Gastrocnemius medialis (tissue), 4 donors: Measurements from ENCODE around the gene GDE1. TPM values are rescaled to one million over a fixed set of nuclear protein-coding genes. Genes with fewer than 3 reads are reported as not detected.
"Not testable (repeated sequence)": the region's sequence is repeated elsewhere in the genome, so short reads cannot be mapped to it uniquely, and the experiment has no call there.

ENCODE experiments used
- ATAC-seq, 2 donors: fragments of 150-250 bp; one replicate each; pipeline ENCODE4 v1.9.1; 2016
- DNase-seq, 2 donors: peaks; one replicate each; pipeline ENCODE4 v3.0.0-alpha.2; 2019
- H3K27ac ChIP-seq, 4 donors: fragments of 200-600 bp; sonication (generic); 1 replicate in 1 of 4; 2 replicates in 3 of 4; pipeline ENCODE4 v1.5.1; 2016 to 2018; ENCODE audit warnings: mild to moderate bottlenecking in 2 of 4, moderate library complexity in 1 of 4
- H3K27me3 ChIP-seq, 3 donors: fragments of 200-600 bp; sonication (generic) in 2 of 3; 1 replicate in 1 of 3; 2 replicates in 2 of 3; pipeline versions ENCODE4 v1.5.1 to v1.6.0; 2016 to 2019; ENCODE audit warnings: mild to moderate bottlenecking in 1 of 3, moderate library complexity in 1 of 3
- H3K36me3 ChIP-seq, 2 donors: fragments of 200-600 bp; sonication (generic) in 1 of 2; one replicate each; pipeline ENCODE4 v1.5.1; 2017 to 2018
- H3K4me1 ChIP-seq, 2 donors: fragments of 200-600 bp; sonication (generic) in 1 of 2; one replicate each; pipeline ENCODE4 v1.5.1; 2016 to 2017; ENCODE audit warnings: mild to moderate bottlenecking in 2 of 2
- H3K4me3 ChIP-seq, 4 donors: fragments of 200-600 bp; sonication (generic) in 3 of 4; 1 replicate in 1 of 4; 2 replicates in 3 of 4; pipeline ENCODE4 v1.5.1; 2016 to 2019; ENCODE audit warnings: mild to moderate bottlenecking in 2 of 4
- H3K9me3 ChIP-seq, 3 donors: fragments of 200-600 bp; sonication (generic) in 2 of 3; 1 replicate in 1 of 3; 2 replicates in 2 of 3; pipeline ENCODE4 v1.5.1; 2016 to 2019
- POLR2A ChIP-seq, 2 donors: fragments of 450-650 bp; IDR thresholded peaks; one replicate each; pipeline ENCODE4 v1.6.1; 2017; ENCODE audit warnings: antibody characterized with exemption in 2 of 2, mild to moderate bottlenecking in 2 of 2, moderate library complexity in 2 of 2
- in situ Hi-C, 4 donors: fragments of 200-750 bp; cut with MboI; loops; one replicate each; pipeline versions ENCODE4 v1.15.0 to v1.8.0; 2017; ENCODE audit warnings: low sequenced_read_pairs in 4 of 4
- intact Hi-C: fragments of 100-400 bp; cut with DNase I; formaldehyde crosslinking; loops from one replicate; pipeline ENCODE4 v1.15.1; 2023; ENCODE audit warnings: low total_unique reads
- total RNA-seq, 4 donors: library from RNA; depleted of rRNA; stranded (reverse); fragments of >200 nt; gene quantifications; one replicate each; pipeline versions ENCODE4 v1.1.0 to v1.2.3, GENCODE V29; 2016
- TF ChIP-seq, protein P1 (sequence below), 5 experiments: fragments of 450-650 bp in 3 of 5; fragments of 200-600 bp in 2 of 5; sonication (generic) in 2 of 5; IDR thresholded peaks in 4 of 5; conservative IDR thresholded peaks in 1 of 5; 1 replicate in 4 of 5; 2 replicates in 1 of 5; pipeline ENCODE4 v1.5.1; 2016 to 2019; ENCODE audit warnings: antibody characterized with exemption in 5 of 5, mild to moderate bottlenecking in 3 of 5, moderate library complexity in 3 of 5

Gene GDE1
- total RNA-seq, 4 donors from 2014 or later, result 48.8 to 64.1 (median 53.7) TPM

DNA sequence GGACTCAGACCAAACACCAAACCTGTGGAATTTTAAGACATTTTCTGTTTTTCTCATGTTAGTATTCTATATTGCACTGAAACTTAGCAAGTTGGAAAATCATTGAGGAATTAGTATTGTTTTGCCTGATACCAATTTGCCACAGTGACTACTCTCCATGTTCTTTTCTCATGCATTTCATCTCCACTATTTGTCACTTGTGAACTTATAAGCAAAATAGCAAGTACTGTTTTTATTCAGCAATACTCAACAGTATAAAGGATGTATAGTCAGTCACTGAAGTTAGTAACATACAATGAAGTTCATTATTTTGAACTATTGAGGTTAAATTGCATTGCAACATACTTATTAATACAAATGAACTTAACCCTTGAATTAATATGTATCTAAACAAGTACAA is 27.8 kb upstream of the GDE1 start:
- Histone ChIP-seq H3K4me3 (no peak overlapping the region), H3K27ac (no peak overlapping the region), H3K36me3 (peaks cover 3 to 23% of the 10 kb centered on the region in 2 donors), H3K9me3 (no peaks in the 10 kb centered on the region), H3K27me3 (no peaks in the 10 kb centered on the region), H3K4me1 (peaks cover 0 to 6% of the 10 kb centered on the region in 2 donors)
- TF ChIP-seq, protein P1, sequence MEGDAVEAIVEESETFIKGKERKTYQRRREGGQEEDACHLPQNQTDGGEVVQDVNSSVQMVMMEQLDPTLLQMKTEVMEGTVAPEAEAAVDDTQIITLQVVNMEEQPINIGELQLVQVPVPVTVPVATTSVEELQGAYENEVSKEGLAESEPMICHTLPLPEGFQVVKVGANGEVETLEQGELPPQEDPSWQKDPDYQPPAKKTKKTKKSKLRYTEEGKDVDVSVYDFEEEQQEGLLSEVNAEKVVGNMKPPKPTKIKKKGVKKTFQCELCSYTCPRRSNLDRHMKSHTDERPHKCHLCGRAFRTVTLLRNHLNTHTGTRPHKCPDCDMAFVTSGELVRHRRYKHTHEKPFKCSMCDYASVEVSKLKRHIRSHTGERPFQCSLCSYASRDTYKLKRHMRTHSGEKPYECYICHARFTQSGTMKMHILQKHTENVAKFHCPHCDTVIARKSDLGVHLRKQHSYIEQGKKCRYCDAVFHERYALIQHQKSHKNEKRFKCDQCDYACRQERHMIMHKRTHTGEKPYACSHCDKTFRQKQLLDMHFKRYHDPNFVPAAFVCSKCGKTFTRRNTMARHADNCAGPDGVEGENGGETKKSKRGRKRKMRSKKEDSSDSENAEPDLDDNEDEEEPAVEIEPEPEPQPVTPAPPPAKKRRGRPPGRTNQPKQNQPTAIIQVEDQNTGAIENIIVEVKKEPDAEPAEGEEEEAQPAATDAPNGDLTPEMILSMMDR (IDR thresholded peaks at IDR 0.05 in 4 of 5, conservative IDR thresholded peaks at IDR 0.05 in 1 of 5), result no peak
- TF ChIP-seq POLR2A (IDR thresholded peaks at IDR 0.05), result no peak
- in situ Hi-C loops (no loop called here), intact Hi-C loops (loop anchor here (10.0 kb wide), 2 partner anchors 835 to 1355 kb away; partner anchors contain the start of genes DCUN1D3 and LYRM1)
- ATAC-seq (no peak), DNase-seq (no peak)

GRCh38 chr16:19548144-19548543 is 26.2 kb upstream of the GDE1 start:
- DNase-seq, result no peak
- H3K27me3 ChIP-seq, result no peaks in the 10 kb centered on the region
- no peaks in the 10 kb centered on the region for H3K4me1 ChIP-seq
- H3K9me3 ChIP-seq, result no peaks in the 10 kb centered on the region
- H3K4me3 ChIP-seq, result no peak overlapping the region
- peaks cover 4 to 37% of the 10 kb centered on the region in 2 donors for H3K36me3 ChIP-seq
- no peak for TF ChIP-seq POLR2A (IDR thresholded peaks at IDR 0.05)
- TF ChIP-seq, protein P1 (IDR thresholded peaks at IDR 0.05 in 4 of 5, conservative IDR thresholded peaks at IDR 0.05 in 1 of 5), result no peak
- intact Hi-C loops, result no loop called here
- in situ Hi-C loops, result no loop called here
- H3K27ac ChIP-seq, result no peak overlapping the region
- ATAC-seq, result no peak

GRCh38 chr16:19543278-19543996 is 21.5 kb upstream of the GDE1 start:
- H3K4me3 ChIP-seq, ATAC-seq, in situ Hi-C loops, H3K4me1 ChIP-seq, H3K27me3 ChIP-seq, DNase-seq, H3K27ac ChIP-seq, H3K9me3 ChIP-seq: not testable (repeated sequence)
- H3K36me3 ChIP-seq, result peaks cover 4 to 50% of the 10 kb centered on the region in 2 donors
- intact Hi-C loops, result loop anchor here (2.0 kb wide), 1 partner anchor 19 kb away; no protein-coding TSS in a partner anchor

- Histone ChIP-seq H3K27me3 (no peaks in the 10 kb centered on the region), H3K36me3 (peaks cover 4 to 50% of the 10 kb centered on the region in 2 donors), H3K27ac (no peak overlapping the region), H3K4me1 (no peaks in the 10 kb centered on the region), H3K9me3 (no peaks in the 10 kb centered on the region), H3K4me3 (no peak overlapping the region)
- ATAC-seq (no peak), DNase-seq (no peak)
- intact Hi-C loops (loop anchor here (2.0 kb wide), 1 partner anchor 17 kb away; no protein-coding TSS in a partner anchor), in situ Hi-C loops (no loop called here)
- TF ChIP-seq, protein P1 (IDR thresholded peaks at IDR 0.05 in 4 of 5, conservative IDR thresholded peaks at IDR 0.05 in 1 of 5), result no peak
- TF ChIP-seq POLR2A (IDR thresholded peaks at IDR 0.05), result no peak
Measured at GRCh38 chr16:19542138-19542821, 20.4 kb upstream of the GDE1 start.

DNA sequence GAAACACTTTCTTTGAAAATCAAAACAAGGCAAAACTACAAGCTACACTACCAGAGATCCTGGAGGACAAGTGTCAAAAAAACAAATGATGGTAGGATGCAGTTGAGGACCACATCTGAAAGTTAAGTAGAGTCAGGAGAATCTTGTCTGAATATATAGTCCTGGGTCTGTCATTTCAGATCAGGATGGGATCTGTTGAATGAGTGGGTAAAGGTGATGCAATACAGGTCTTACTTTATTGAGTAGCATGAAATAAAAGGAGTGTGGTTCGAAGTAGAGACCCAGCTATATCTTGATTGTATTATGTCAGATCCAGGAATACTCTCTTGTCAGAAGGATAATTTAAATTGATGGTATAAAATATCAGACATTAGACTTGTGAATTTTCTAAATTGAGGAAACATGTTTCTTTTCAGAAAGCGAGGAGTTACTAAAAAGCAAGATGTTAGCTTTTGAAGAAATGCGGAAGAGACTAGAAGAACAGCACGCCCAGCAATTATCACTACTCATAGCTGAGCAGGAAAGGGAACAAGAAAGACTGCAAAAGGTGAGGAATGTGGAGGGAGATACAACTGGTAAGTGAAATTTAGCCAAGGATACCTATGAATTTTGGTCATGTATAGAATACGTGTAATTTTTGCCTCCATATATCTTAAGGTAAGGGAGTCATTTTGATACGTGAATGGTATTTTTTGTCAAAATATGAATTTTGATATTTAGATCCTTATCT is 18.5 kb upstream of the GDE1 start:
- intact Hi-C loops (no loop called here), in situ Hi-C loops (no loop called here)
- ATAC-seq (no peak), DNase-seq (no peak)
- Histone ChIP-seq H3K36me3 (peaks cover 4 to 45% of the 10 kb centered on the region in 2 donors), H3K9me3 (no peaks in the 10 kb centered on the region), H3K4me1 (no peaks in the 10 kb centered on the region), H3K27me3 (no peaks in the 10 kb centered on the region), H3K4me3 (no peak overlapping the region), H3K27ac (no peak overlapping the region)
- no peak for TF ChIP-seq POLR2A (IDR thresholded peaks at IDR 0.05)
- TF ChIP-seq, protein P1 (IDR thresholded peaks at IDR 0.05 in 4 of 5, conservative IDR thresholded peaks at IDR 0.05 in 1 of 5), result no peak
